ENCODE measurements around the gene C1QTNF8.

DNA sequence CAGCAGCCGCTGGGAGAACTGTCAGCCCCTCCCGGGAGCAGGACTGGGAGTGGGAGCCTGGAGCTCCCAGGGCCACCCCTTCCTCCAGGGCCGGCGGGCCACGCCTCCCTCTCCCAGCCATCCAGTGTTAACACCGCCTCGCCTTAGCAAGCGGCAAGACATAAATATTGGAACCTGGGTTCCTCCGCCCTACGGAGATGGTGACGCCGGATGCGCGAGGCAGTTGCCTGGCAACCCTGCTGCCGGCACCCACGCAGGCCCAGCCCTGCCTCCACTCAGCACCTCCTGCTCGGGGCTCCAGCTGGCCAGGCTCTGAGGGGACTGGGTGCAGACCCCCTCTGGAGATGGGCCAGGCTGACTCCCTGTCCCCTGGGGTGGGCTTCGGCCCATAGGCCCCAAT, 29.4 kb upstream of the C1QTNF8 start:
- no peak for TF ChIP-seq U2AF1 (optimal IDR thresholded peaks at IDR 0.05; ENCODE audit: low read depth, low read length)
- no peak for TF ChIP-seq ZKSCAN1 (IDR thresholded peaks at IDR 0.05; ENCODE audit: low read length)
- no peak for TF ChIP-seq EHMT2 (IDR thresholded peaks at IDR 0.05; ENCODE audit: borderline replicate concordance, low read depth, low read length)
- TF ChIP-seq CTCF (CRISPR knock-in tag; IDR thresholded peaks at IDR 0.05) = no peak
- TF ChIP-seq ZFP36 (IDR thresholded peaks at IDR 0.05; ENCODE audit: borderline replicate concordance, low read depth, low read length, partially characterized antibody) = no peak
